GM20431 (cell line): ENCODE measurements around the gene SH3BP5L.

ENCODE experiments used
- in situ Hi-C: fragments of 300-500 bp; cut with MseI, MboI; formaldehyde crosslinking; loops from one replicate; pipeline ENCODE4 v1.15.0; 2020; ENCODE audit warnings: low sequenced_read_pairs; ENCODE audit not compliant: unreplicated experiment

SH3BP5L gene

DNA sequence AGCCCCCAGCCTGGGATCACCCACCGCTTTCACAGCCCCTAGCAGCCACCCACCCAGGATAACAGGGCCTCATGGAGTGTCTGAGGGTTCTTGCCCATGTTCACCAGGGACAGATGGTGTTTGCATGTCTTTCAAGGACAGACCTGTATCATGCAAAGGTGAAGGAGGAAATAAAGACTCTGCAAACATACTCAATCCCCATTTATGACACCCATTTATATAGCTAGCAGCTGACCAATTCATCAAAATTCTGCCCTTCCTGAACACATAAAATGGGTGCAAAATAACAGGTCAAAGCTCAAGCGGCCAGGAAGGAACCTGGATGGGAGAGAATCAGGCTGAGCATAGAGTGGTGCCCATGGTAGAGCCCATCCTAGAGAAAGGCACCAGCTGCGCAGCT lies 37.4 kb downstream of the SH3BP5L start:
- in situ Hi-C loops = no loop called here

DNA sequence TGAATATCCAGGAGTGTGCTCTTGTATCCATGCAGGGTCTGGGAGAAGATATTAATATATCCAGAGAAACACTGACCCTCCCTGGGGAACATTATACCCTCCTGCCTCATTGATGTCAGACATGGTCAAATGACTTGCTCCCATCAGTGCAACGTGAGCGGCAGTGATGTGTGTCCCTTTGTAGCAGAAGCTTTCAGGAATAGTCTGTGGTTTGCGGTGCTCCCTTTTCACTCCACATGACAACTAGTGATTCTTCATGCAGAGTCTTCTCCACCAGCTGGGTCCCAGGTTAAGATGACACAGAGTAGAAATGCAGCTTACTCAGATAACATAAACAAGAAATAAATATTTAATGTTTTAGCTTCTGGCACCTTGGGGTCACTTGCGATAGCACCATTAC lies 38.3 kb downstream of the SH3BP5L start:
- in situ Hi-C loops = no loop called here

DNA sequence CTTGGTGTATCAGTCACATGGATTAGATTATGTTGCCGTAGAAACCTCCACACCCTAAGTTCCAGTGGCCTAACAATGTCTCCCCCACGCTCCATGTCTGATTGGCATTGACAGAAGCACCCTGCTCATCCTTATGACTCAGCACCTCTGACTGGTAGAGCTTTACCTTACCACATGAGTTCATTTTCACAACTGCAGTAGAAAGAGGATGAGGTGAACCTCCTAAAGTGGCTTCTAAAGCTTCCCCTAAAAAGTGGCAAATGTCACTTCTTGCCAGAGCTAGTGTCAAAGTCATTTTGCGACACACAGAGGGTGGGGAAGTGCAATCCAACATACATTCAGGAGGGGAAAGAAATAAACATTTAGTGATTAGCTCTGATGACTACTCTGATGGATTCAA lies 39.6 kb downstream of the SH3BP5L start:
- in situ Hi-C loops = no loop called here

DNA sequence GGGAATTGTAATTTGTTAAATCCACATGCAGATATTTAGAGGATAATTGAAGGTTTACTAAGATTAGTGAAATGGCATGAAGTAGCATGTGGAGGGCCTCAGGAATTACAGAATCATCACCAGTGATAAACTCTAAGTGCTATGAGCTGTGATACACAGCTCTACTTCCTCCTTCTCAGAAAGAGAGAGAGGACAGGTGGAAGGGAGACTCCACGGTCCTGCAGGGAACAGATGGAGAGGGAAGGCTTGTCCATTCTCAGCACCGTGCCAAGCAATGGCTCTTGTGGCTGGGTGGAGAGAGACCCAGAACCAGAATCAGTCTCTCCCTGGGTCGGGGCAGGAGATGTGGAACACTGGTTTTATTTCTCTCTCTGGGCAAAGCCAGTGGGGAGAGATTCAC lies 42.3 kb downstream of the SH3BP5L start:
- in situ Hi-C loops = no loop called here

DNA sequence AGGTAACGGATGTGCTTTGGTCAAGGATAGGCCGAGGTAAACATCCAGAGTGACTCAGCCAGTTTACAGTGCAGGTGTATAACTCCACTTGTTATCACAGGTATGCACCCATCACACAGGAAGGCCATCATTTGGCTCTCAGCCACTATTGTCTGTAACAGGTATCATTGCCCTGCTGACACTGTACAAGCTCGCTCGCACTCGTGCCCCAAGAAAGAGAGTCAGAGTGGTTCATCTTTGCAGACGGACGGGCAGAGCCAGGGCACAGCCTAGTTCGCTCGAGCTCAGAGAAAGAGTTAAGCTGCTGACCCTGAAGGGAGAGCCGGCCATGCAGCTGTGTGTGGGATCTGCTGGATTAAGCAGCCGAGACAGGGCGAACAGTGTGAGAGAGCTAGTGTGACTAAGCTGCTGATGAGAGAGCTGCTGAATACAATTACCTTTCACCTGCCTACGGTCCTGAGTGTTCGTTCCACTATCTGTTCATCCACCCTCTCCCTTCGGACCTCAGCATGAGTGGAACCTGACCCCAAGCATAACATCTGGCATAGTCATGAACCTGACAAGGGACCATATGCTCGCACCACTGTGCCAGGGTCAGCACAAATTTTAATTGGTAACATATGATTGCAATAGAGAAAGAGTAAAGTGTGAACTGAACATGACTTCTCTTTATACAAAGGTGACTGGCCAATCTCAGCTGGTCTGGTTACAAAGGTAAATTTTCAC lies 43.1 kb downstream of the SH3BP5L start:
- in situ Hi-C loops = no loop called here

DNA sequence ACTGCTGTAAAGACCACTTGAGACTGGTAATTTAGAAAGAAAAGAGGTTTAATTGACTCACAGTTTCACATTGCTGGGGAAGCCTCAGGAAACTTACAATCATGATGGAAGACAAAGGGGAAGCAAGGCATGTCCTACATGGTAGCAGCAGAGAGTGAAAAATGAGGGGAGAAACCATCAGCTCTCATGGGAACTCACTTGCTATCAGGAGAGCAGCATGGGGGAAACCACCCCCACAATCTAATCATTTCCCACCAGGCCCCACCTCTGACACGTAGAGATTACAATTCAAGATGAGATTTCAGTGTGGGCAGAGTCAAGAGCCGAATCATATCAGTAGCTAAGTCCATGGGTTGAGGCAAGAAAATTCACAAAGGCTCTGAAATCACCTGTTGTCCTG lies 46.4 kb downstream of the SH3BP5L start:
- in situ Hi-C loops = no loop called here

DNA sequence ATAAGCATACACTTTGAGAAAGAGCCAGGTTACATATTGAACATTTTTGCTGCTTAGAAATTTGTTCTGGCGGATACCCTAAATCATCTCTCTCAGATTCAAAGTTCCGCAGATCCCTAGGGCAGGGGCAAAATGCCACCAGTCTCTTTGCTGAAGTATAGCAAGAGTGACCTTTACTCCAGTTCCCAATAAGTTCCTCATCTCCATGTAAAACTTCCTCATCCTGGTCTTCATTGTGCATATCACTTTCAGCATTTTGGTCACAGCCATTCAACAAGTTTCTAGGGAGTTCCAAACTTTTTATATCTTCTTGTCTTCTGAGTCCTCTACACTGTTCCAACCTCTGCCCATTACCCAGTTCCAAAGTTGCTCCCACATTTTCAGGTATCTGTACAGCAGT lies 46.8 kb downstream of the SH3BP5L start:
- in situ Hi-C loops = no loop called here

DNA sequence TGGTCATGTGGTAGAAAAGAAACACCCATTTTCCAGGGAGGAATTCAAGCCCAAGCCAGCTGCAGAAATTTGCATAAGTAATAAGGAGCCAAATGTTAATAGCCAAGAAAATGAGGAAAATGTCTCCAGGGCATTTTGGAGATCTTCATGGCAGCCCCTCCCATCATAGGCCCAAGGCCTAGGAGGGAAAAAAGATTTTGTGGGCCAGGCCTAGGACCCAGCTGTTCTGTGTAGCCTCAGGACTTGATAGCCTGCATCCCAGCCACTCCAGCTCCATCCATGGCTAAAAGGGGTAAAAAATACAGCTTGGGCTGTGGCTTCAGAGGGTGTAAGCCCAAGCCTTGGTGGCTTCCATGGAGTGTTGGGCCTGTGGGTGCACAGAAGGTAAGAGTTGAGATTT lies 48.7 kb downstream of the SH3BP5L start:
- in situ Hi-C loops = no loop called here

DNA sequence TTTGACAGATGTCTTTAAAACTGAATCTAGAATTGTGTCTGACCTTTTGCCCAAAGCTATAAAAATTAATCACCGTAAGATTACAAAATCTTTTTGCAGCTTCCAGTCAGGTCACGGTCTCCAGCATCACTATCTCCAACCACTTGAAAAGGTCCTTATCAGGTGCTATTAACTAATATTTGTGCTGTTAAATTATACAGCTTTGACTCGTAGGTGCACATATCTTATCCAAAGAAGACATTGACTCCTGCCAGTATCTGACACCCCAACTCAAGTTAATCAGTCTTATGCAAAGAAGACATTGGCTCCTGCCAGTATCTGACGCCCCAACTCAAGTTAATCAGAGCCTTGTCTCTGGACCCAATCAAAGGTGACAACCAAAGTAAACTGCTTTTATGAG lies 50.3 kb downstream of the SH3BP5L start:
- in situ Hi-C loops = no loop called here
